KMS-11 (cell line): Measurements from ENCODE around the gene CDH15.

Experiments used
- H2AFZ ChIP-seq: fragments of 200-600 bp; sonication (generic); 2 replicates; pipeline ENCODE4 v1.6.1; 2016; ENCODE audit warnings: antibody characterized with exemption, mixed run types, low read depth
- H3K27ac ChIP-seq: fragments of 200-600 bp; sonication (generic); 2 replicates; pipeline ENCODE4 v1.6.1; 2016; ENCODE audit warnings: mild to moderate bottlenecking, mixed run types
- H3K27me3 ChIP-seq: fragments of 200-600 bp; sonication (generic); 2 replicates; pipeline ENCODE4 v1.6.1; 2017; ENCODE audit warnings: mild to moderate bottlenecking, low read depth, mixed run types, moderate library complexity; ENCODE audit not compliant: insufficient read depth
- H3K36me3 ChIP-seq: fragments of 200-600 bp; sonication (generic); 2 replicates; pipeline ENCODE4 v1.6.1; 2017; ENCODE audit warnings: mild to moderate bottlenecking, mixed run types; ENCODE audit not compliant: insufficient read depth
- H3K4me1 ChIP-seq: fragments of 200-600 bp; sonication (generic); 2 replicates; pipeline ENCODE4 v1.6.1; 2016; ENCODE audit warnings: mild to moderate bottlenecking, low read depth, mixed run types; ENCODE audit not compliant: poor library complexity, severe bottlenecking
- H3K4me2 ChIP-seq: fragments of 200-600 bp; sonication (generic); 2 replicates; pipeline ENCODE4 v1.7.0; 2016; ENCODE audit warnings: mild to moderate bottlenecking, mixed run types
- H3K4me3 ChIP-seq: fragments of 200-600 bp; sonication (generic); IDR thresholded peaks from 2 replicates; pipeline ENCODE4 v1.6.1; 2017; ENCODE audit warnings: low read depth, low read length, mixed read lengths; ENCODE audit not compliant: insufficient read depth
- H3K79me2 ChIP-seq: fragments of 200-600 bp; sonication (generic); 2 replicates; pipeline ENCODE4 v1.6.1; 2016; ENCODE audit warnings: low read depth, mixed run types; ENCODE audit not compliant: insufficient read depth
- H3K9ac ChIP-seq: fragments of 200-600 bp; sonication (generic); 2 replicates; pipeline ENCODE4 v1.6.1; 2016; ENCODE audit warnings: mild to moderate bottlenecking, mixed run types
- H4K20me1 ChIP-seq: fragments of 200-600 bp; sonication (generic); 2 replicates; pipeline ENCODE4 v1.6.1; 2016; ENCODE audit warnings: mild to moderate bottlenecking, mixed run types; ENCODE audit not compliant: insufficient read depth
- CTCF ChIP-seq: fragments of 200-600 bp; sonication (generic); conservative IDR thresholded peaks from 2 replicates; pipeline ENCODE4 v1.6.1; 2017; ENCODE audit warnings: low read depth, mild to moderate bottlenecking, antibody characterized with exemption, low read length, moderate library complexity, mixed read lengths

Gene CDH15

GRCh38 chr16:89197033-89197632 is 25.6 kb downstream of the CDH15 start:
- Histone ChIP-seq H4K20me1 (no peaks in the 10 kb centered on the region), H3K9ac (no peak overlapping the region), H3K79me2 (no peaks in the 10 kb centered on the region), H3K4me3 (no peak overlapping the region), H3K4me2 (no peak overlapping the region), H3K27me3 (peaks cover 28% of the 10 kb centered on the region), H3K36me3 (no peaks in the 10 kb centered on the region), H2AFZ (no peak overlapping the region), H3K4me1 (no peaks in the 10 kb centered on the region), H3K27ac (no peak overlapping the region)
- no peak for TF ChIP-seq CTCF

- peaks cover 30% of the 10 kb centered on the region for H3K27me3 ChIP-seq
- H3K9ac ChIP-seq = no peak overlapping the region
- H3K27ac ChIP-seq = no peak overlapping the region
- H4K20me1 ChIP-seq = no peaks in the 10 kb centered on the region
- no peak overlapping the region for H3K4me2 ChIP-seq
- H2AFZ ChIP-seq = no peak overlapping the region
- H3K36me3 ChIP-seq = no peaks in the 10 kb centered on the region
- no peak overlapping the region for H3K4me3 ChIP-seq
- no peak for TF ChIP-seq CTCF
- H3K79me2 ChIP-seq = no peaks in the 10 kb centered on the region
- no peaks in the 10 kb centered on the region for H3K4me1 ChIP-seq
Observed at GRCh38 chr16:89197633-89198416, 26.3 kb downstream of the CDH15 start.

GRCh38 chr16:89198417-89199240 is 27.1 kb downstream of the CDH15 start:
- Histone ChIP-seq H3K27me3 (peaks cover 38% of the 10 kb centered on the region), H2AFZ (no peak overlapping the region)

More at GRCh38 chr16:89198417-89199240, 27.1 kb downstream of the CDH15 start:
- H3K4me3 ChIP-seq = no peak overlapping the region
- no peak overlapping the region for H3K9ac ChIP-seq
- no peaks in the 10 kb centered on the region for H4K20me1 ChIP-seq
- no peaks in the 10 kb centered on the region for H3K36me3 ChIP-seq
- H3K4me1 ChIP-seq = no peaks in the 10 kb centered on the region
- no peaks in the 10 kb centered on the region for H3K79me2 ChIP-seq
- H3K27ac ChIP-seq = no peak overlapping the region
- no peak for TF ChIP-seq CTCF
- H3K4me2 ChIP-seq = no peak overlapping the region
